Fibroblast of lung (primary cell): ENCODE results near the gene TCL1B. TPM values are rescaled to one million over a fixed set of nuclear protein-coding genes. Genes with fewer than 3 reads are reported as not detected.
"Not testable (repeated sequence)": the region's sequence is repeated elsewhere in the genome, so short reads cannot be mapped to it uniquely, and the experiment has no call there.

ENCODE experiments used
- DNase-seq, 2 donors: peaks; one replicate each; pipeline versions ENCODE4 v3.0.0 to v3.0.0-alpha.2; 2010; ENCODE audit warnings: low read depth in 2 of 2
- H2AFZ ChIP-seq: 2 replicates; pipeline ENCODE4 v1.5.1; 2012; ENCODE audit warnings: low read length, control low read depth, inconsistent platforms
- H3K27ac ChIP-seq: 2 replicates; pipeline ENCODE4 v1.5.1; 2011; ENCODE audit warnings: low read length, control low read depth; ENCODE audit not compliant: insufficient read depth
- H3K27me3 ChIP-seq: 2 replicates; pipeline ENCODE4 v1.5.1; 2011; ENCODE audit warnings: mild to moderate bottlenecking, low read length; ENCODE audit not compliant: control insufficient read depth, insufficient read depth
- H3K36me3 ChIP-seq: 2 replicates; pipeline ENCODE4 v1.5.1; 2011; ENCODE audit warnings: low read length; ENCODE audit not compliant: control insufficient read depth, insufficient read depth
- H3K4me1 ChIP-seq: 2 replicates; pipeline ENCODE4 v1.5.1; 2011; ENCODE audit warnings: low read length; ENCODE audit not compliant: control insufficient read depth, insufficient read depth; ENCODE audit errors: extremely low read depth
- H3K4me2 ChIP-seq: 2 replicates; pipeline ENCODE4 v1.5.1; 2011; ENCODE audit warnings: low read length, control low read depth; ENCODE audit not compliant: insufficient read depth; ENCODE audit errors: extremely low read depth
- H3K4me3 ChIP-seq, 4 experiments: fragments of 200-600 bp in 1 of 4; sonication (generic) in 1 of 4; replicated peaks in 1 of 4; 2 replicates each; pipeline ENCODE4 v1.5.1; 2011 to 2016; ENCODE audit warnings: low read length in 4 of 4, low read depth in 3 of 4, mild to moderate bottlenecking in 3 of 4, control low read depth in 2 of 4, inconsistent platforms in 1 of 4, mixed read lengths in 1 of 4; ENCODE audit not compliant: insufficient read depth in 1 of 4; ENCODE audit errors: control extremely low read depth in 1 of 4
- H3K79me2 ChIP-seq: 2 replicates; pipeline ENCODE4 v1.5.1; 2012; ENCODE audit warnings: mild to moderate bottlenecking, low read length, inconsistent platforms; ENCODE audit not compliant: control insufficient read depth, insufficient read depth
- H3K9ac ChIP-seq: 2 replicates; pipeline ENCODE4 v1.5.1; 2011; ENCODE audit warnings: mild to moderate bottlenecking, low read length, control low read depth; ENCODE audit not compliant: insufficient read depth
- H3K9me3 ChIP-seq: 2 replicates; pipeline ENCODE4 v1.5.1; 2012; ENCODE audit warnings: low read depth, low read length; ENCODE audit not compliant: control insufficient read depth, insufficient read depth
- H4K20me1 ChIP-seq: 2 replicates; pipeline ENCODE4 v1.5.1; 2011; ENCODE audit warnings: low read length; ENCODE audit not compliant: control insufficient read depth, insufficient read depth; ENCODE audit errors: extremely low read depth
- CTCF ChIP-seq, 2 donors: IDR thresholded peaks in 1 of 2; conservative IDR thresholded peaks in 1 of 2; 1 replicate in 1 of 2; 2 replicates in 1 of 2; pipeline ENCODE4 v1.5.1; 2011 to 2012; ENCODE audit warnings: low read length in 2 of 2, control low read depth in 1 of 2, inconsistent platforms in 1 of 2, low read depth in 1 of 2, mild to moderate bottlenecking in 1 of 2
- EZH2 ChIP-seq: IDR thresholded peaks from 2 replicates; pipeline ENCODE4 v1.5.1; 2012; ENCODE audit warnings: low read length, control low read depth, mild to moderate bottlenecking; ENCODE audit errors: missing control alignments
- polyA plus RNA-seq, 2 donors: library from polyadenylated mRNA; depleted of rRNA in 1 of 2; stranded (reverse) in 1 of 2; unstranded in 1 of 2; fragments of >200 nt; gene quantifications; 2 replicates each; pipeline ENCODE4 v1.2.1, GENCODE V29; 2011 to 2012; ENCODE audit warnings: missing spikeins in 1 of 2
- total RNA-seq: library from RNA; depleted of rRNA; stranded (reverse); fragments of >200 nt; gene quantifications from 2 replicates; pipeline ENCODE4 v1.2.1, GENCODE V29; 2014

Gene TCL1B
- total and polyA plus RNA-seq, 2 donors (not counting 1 experiment from before 2014, with no cell fraction given) = not detected

GRCh38 chr14:95727056-95727700, 41.0 kb downstream of the TCL1B start:
- no peak overlapping the region for H2AFZ ChIP-seq
- no peak overlapping the region for H3K27ac ChIP-seq
- H3K27me3 ChIP-seq = no peaks in the 10 kb centered on the region
- no peaks in the 10 kb centered on the region for H3K4me1 ChIP-seq
- no peak for DNase-seq
- no peaks in the 10 kb centered on the region for H4K20me1 ChIP-seq
- no peak overlapping the region for H3K4me3 ChIP-seq
- H3K4me2 ChIP-seq = no peak overlapping the region
- no peak for TF ChIP-seq EZH2
- no peak for TF ChIP-seq CTCF (conservative IDR thresholded peaks at IDR 0.05 in 1 of 2, IDR thresholded peaks at IDR 0.05 in 1 of 2; ENCODE audit: low read depth in 1 of 2, low read length in 2 of 2)
- H3K9me3 ChIP-seq = no peaks in the 10 kb centered on the region
- no peak overlapping the region for H3K9ac ChIP-seq
- H3K79me2 ChIP-seq = no peaks in the 10 kb centered on the region
- H3K36me3 ChIP-seq = no peaks in the 10 kb centered on the region

- H3K36me3 ChIP-seq, H3K27ac ChIP-seq, H3K4me1 ChIP-seq, H3K4me2 ChIP-seq, H3K4me3 ChIP-seq, H3K9ac ChIP-seq, H3K9me3 ChIP-seq, DNase-seq, H3K27me3 ChIP-seq, H4K20me1 ChIP-seq, H3K79me2 ChIP-seq, H2AFZ ChIP-seq: not testable (repeated sequence)
Observed at GRCh38 chr14:95729402-95730028, 43.3 kb downstream of the TCL1B start.

- Histone ChIP-seq H3K9ac (no peak overlapping the region), H3K27ac (no peak overlapping the region), H3K4me2 (no peak overlapping the region), H4K20me1 (no peaks in the 10 kb centered on the region), H3K79me2 (no peaks in the 10 kb centered on the region), H3K4me1 (no peaks in the 10 kb centered on the region), H3K27me3 (no peaks in the 10 kb centered on the region), H2AFZ (no peak overlapping the region), H3K36me3 (no peaks in the 10 kb centered on the region), H3K9me3 (no peaks in the 10 kb centered on the region), H3K4me3 (no peak overlapping the region)
- no peak for TF ChIP-seq CTCF (conservative IDR thresholded peaks at IDR 0.05 in 1 of 2, IDR thresholded peaks at IDR 0.05 in 1 of 2; ENCODE audit: low read depth in 1 of 2, low read length in 2 of 2)
- no peak for TF ChIP-seq EZH2
- no peak for DNase-seq
Observed at GRCh38 chr14:95730126-95730525, 43.9 kb downstream of the TCL1B start.
